Progenitor cell of endocrine pancreas (in vitro differentiated cells): ENCODE measurements around the gene SUZ12. TPM values are rescaled to one million over a fixed set of nuclear protein-coding genes. Genes with fewer than 3 reads are reported as not detected.
A peak's percentile ranks its signal among the peaks of the same experiment; 100 is the strongest.
"Not testable (repeated sequence)": the region's sequence is repeated elsewhere in the genome, so short reads cannot be mapped to it uniquely, and the experiment has no call there.

Experiments
- DNase-seq: peaks from one replicate; pipeline ENCODE4 v3.0.0; 2021; ENCODE audit warnings: low spot score; ENCODE audit not compliant: unreplicated experiment
- H3K27ac Mint-ChIP-seq: 2 replicates; pipeline ENCODE4 v1.8.0; 2021; ENCODE audit warnings: mild to moderate bottlenecking, moderate library complexity, mixed read lengths
- H3K27me3 Mint-ChIP-seq: 2 replicates; pipeline ENCODE4 v1.8.0; 2021; ENCODE audit warnings: mixed read lengths
- H3K36me3 Mint-ChIP-seq: 2 replicates; pipeline ENCODE4 v1.8.0; 2022; ENCODE audit warnings: mixed read lengths; ENCODE audit not compliant: insufficient read depth
- H3K4me1 Mint-ChIP-seq: 2 replicates; pipeline ENCODE4 v1.8.0; 2021; ENCODE audit warnings: low read depth, mixed read lengths
- H3K4me3 Mint-ChIP-seq: 2 replicates; pipeline ENCODE4 v1.8.0; 2021; ENCODE audit warnings: low read depth, mild to moderate bottlenecking, moderate library complexity, mixed read lengths
- H3K9me3 Mint-ChIP-seq: 2 replicates; pipeline ENCODE4 v1.8.0; 2021; ENCODE audit warnings: low read depth, mixed read lengths
- total RNA-seq: library from RNA; stranded (reverse); gene quantifications from 2 replicates; pipeline ENCODE4 v1.2.1, GENCODE V29; 2021
- TF ChIP-seq, protein P1 (sequence below): fragments of 200-600 bp; sonication (generic); IDR thresholded peaks from one replicate; pipeline ENCODE4 v1.5.0; 2021; ENCODE audit warnings: antibody characterized with exemption, mild to moderate bottlenecking; ENCODE audit not compliant: unreplicated experiment

Gene SUZ12
- total RNA-seq, 1 donor from 2014 or later: 38.3 TPM

DNA sequence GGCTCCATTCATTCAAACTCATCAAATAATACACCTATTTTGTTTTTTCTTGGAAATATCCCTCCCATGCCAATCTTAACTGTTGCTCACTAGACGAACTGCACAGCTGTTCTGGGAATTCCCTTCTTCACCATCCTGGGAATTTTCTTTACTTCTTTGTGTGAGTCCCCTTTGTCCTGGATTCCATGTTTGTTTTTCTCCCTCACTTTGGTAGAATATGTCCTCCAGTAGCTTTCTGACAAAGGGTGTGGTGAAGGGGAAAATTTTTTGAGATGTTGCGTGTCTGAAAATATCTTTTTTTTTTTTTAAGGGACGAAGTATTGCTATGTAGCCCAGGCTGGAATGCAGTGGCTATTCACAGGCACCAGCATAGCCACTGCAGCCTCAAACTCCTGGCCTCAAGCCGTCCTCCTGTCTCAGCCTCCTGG is 18.1 kb upstream of the SUZ12 start:
- Mint-ChIP-seq H3K9me3 (no peaks in the 10 kb centered on the region), H3K27ac (no peak overlapping the region), H3K4me3 (no peak overlapping the region), H3K27me3 (no peaks in the 10 kb centered on the region), H3K4me1 (no peaks in the 10 kb centered on the region), H3K36me3 (no peaks in the 10 kb centered on the region)
- TF ChIP-seq, protein P1, sequence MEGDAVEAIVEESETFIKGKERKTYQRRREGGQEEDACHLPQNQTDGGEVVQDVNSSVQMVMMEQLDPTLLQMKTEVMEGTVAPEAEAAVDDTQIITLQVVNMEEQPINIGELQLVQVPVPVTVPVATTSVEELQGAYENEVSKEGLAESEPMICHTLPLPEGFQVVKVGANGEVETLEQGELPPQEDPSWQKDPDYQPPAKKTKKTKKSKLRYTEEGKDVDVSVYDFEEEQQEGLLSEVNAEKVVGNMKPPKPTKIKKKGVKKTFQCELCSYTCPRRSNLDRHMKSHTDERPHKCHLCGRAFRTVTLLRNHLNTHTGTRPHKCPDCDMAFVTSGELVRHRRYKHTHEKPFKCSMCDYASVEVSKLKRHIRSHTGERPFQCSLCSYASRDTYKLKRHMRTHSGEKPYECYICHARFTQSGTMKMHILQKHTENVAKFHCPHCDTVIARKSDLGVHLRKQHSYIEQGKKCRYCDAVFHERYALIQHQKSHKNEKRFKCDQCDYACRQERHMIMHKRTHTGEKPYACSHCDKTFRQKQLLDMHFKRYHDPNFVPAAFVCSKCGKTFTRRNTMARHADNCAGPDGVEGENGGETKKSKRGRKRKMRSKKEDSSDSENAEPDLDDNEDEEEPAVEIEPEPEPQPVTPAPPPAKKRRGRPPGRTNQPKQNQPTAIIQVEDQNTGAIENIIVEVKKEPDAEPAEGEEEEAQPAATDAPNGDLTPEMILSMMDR: no peak
- DNase-seq: no peak

DNA sequence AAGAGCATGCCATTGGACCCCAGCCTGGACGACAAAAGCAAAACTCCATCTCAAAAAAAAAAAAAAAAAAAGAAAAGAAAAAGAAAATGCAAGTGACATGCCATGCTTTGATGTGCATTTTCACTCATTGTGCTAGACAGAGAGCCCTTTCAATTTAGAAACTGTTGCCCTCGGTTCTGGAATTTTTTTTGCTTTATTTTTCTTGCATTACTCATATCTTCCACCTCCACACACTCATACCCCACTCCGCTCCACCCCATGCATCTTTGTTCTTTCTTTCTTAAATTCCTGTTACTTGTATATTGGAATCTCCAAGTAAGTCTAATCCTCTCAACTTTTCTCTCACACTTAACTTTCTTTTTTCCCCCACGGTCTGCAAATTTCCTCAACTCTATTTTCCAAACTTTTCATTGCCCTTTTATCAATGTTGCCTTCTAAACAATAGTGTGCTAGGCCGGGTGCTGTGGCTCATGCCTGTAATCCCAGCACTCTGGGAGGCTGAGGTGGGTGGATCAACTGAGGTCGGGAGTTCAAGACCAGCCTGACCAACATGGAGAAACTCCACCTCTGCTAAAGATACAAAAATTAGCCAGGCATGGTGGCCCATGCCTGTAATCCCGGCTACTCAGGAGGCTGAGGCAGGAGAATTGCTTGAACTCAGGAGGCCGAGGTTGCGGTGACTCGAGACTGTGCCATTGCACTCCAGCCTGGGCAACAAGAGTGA is 16.8 kb upstream of the SUZ12 start:
- Mint-ChIP-seq H3K27me3 (no peaks in the 10 kb centered on the region), H3K36me3 (no peaks in the 10 kb centered on the region), H3K4me1 (no peaks in the 10 kb centered on the region), H3K4me3 (no peak overlapping the region), H3K27ac (no peak overlapping the region), H3K9me3 (no peaks in the 10 kb centered on the region)
- no peak for DNase-seq
- TF ChIP-seq, protein P1: no peak

DNA sequence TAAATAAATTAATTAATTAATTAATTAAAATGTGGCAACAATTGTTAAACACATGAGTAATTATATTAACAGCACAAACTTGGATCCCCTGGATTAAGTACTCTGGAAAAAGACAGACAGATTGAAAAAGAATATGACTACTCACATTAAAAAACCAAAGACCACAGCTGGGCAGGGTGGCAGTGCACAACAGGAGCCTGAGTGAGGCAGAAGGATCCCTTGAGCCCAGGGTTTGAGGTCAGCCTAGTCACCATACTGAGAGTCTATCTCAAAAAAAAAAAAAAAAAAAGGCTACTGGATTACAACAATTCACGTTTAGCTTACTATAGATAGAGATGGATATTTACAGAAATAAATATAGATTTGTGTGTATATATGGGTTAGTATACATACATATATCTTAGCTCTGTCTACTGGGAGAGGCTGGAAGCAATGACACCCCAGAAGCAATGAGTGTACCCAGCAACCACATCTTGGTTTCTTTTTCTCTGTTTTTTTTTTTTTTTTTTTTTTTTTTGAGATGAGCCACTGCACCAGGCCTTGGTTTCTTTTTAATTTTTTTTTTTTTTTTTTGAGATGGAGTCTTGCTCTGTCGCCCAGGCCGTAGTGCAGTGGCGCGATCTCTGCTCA is 10.6 kb upstream of the SUZ12 start:
- no peak overlapping the region for H3K27ac Mint-ChIP-seq
- H3K4me1 Mint-ChIP-seq: no peaks in the 10 kb centered on the region
- TF ChIP-seq, protein P1: no peak
- H3K27me3 Mint-ChIP-seq: no peaks in the 10 kb centered on the region
- DNase-seq: no peak
- H3K4me3 Mint-ChIP-seq: no peak overlapping the region
- no peaks in the 10 kb centered on the region for H3K9me3 Mint-ChIP-seq
- H3K36me3 Mint-ChIP-seq: no peaks in the 10 kb centered on the region

DNA sequence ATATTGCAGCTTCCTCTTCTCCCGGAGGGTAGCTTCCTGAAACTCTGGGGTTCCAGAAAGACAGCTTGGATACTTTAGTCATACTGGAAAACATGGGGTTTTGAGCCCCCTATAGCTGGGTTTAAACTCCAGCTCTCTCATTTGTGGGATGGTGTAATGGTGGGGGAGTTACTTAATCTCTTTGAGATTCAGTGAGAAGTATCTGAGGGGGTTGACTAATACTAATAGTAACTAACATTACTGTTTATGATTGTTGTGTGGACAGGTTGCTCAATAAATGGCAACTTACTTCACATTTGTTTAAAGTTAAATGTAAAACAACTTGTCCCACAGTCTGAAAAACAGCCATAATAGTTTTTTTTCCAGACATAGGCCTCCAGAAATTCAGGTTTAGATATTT is 5.1 kb upstream of the SUZ12 start:
- H3K27ac Mint-ChIP-seq: no peak overlapping the region
- no peaks in the 10 kb centered on the region for H3K36me3 Mint-ChIP-seq
- H3K4me1 Mint-ChIP-seq: no peaks in the 10 kb centered on the region
- TF ChIP-seq, protein P1: no peak
- no peak for DNase-seq
- no peaks in the 10 kb centered on the region for H3K27me3 Mint-ChIP-seq
- no peak overlapping the region for H3K4me3 Mint-ChIP-seq
- H3K9me3 Mint-ChIP-seq: no peaks in the 10 kb centered on the region

DNA sequence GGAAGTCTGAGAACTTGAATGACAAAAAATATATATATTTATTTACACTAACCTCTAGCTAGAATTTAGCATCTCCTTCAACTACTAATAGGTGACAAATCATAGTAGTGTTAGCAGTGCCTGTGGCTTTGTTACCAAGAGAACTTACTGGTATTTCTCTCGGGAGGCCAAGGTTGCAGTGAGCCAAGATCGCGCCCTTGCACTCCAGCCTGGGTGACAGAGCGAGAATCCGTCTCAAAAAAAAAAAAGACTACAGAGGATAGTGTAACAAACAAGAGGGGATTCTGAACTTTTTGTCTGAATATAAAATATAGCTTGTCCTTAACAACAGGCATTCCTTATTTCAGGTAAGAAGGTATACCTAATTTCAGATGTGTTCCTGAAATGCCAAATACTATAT is 1.3 kb upstream of the SUZ12 start:
- Mint-ChIP-seq H3K9me3 (no peaks in the 10 kb centered on the region), H3K4me3 (peak overlapping the region; percentile 81)

DNA sequence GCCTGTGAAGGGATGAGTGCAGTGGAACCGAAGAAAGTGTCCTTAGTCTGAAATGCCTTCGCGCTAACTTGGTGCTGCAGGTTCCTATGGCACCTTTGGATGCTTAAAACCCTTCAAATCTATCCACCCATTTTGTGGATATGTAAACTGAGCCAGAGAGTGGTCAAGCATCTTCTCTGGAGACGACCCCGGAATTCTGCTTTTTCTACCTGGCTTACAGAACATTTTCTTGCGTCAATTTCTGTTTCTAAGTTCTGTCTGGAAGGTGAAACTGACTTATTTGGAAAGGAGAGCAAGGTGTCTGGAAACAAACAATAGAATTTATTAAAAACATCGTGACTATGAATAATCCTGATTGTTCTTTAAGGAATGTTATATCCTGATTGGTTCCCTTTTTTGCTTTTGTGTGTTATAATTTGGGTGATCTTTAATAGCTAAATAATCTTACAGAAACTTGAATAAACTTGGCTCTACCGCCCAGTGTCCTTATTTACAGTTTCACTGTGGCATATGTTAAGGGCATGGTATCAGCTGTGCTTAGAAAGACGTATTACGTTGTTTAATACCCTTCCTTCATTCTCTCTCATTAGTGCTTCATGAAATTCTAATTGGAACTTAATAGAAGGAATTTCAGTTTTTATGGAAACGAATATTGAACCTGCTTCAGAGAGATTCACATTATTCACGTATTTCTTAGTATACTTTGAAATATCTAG is 1.3 kb downstream of the SUZ12 start:
- H3K36me3 Mint-ChIP-seq, H3K9me3 Mint-ChIP-seq, DNase-seq, H3K4me1 Mint-ChIP-seq, H3K27me3 Mint-ChIP-seq: not testable (repeated sequence)
- Mint-ChIP-seq H3K27ac (peak overlapping the region; percentile 71), H3K4me3 (peak overlapping the region; percentile 81)

More for the DNA sequence above, 1.3 kb upstream of the SUZ12 start:
- Mint-ChIP-seq H3K27ac (no peak overlapping the region), H3K4me1 (peaks cover 10% of the 10 kb centered on the region), H3K27me3 (no peaks in the 10 kb centered on the region), H3K36me3 (no peaks in the 10 kb centered on the region)
- TF ChIP-seq, protein P1: no peak
- DNase-seq: no peak

DNA sequence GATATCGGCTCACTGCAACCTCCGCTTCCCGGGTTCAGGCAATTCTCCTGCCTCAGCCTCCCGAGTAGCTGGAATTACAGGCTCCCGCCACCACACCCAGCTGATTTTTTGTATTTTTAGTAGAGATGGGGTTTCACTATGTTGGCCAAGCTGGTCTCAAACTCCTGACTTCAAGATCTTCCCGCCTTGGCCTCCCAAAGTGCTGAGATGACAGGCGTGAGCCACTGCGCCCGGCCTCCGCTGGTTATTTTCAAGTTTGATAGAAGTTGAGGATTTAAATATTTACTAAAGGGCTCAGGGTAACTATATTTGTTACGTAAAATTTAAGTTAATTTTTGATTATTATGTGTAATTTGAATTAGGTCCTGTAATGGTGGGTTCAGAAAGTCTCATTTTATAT is 5.1 kb downstream of the SUZ12 start:
- not testable (repeated sequence) for H3K27me3 Mint-ChIP-seq, H3K27ac Mint-ChIP-seq, DNase-seq, H3K4me3 Mint-ChIP-seq, H3K9me3 Mint-ChIP-seq
- H3K4me1 Mint-ChIP-seq: peaks cover 14% of the 10 kb centered on the region
- H3K36me3 Mint-ChIP-seq: peaks cover 12% of the 10 kb centered on the region

DNA sequence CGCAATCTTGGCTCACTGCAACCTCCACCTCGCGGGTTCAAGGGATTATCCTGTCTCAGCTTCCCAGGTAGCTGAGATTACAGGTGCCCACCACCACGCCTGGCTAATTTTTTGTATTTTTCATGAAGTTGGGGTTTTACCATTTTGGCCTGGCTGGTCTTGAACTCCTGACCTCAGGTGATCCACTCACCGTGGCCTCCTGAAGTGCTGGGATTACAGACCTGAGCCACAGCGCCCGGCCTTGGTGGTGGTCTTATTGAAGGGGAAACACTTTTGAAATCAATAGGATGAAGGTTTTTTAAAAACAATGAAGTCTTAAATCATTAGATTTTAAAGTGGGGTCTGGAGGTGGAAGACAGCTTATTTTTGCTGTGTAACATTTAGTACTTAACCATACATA is 5.6 kb downstream of the SUZ12 start:
- not testable (repeated sequence) for H3K27me3 Mint-ChIP-seq, H3K9me3 Mint-ChIP-seq, DNase-seq, H3K27ac Mint-ChIP-seq, H3K4me3 Mint-ChIP-seq
- Mint-ChIP-seq H3K36me3 (peaks cover 13% of the 10 kb centered on the region), H3K4me1 (peaks cover 14% of the 10 kb centered on the region)
